Frontal cortex (tissue), 4 donors: ENCODE measurements around the gene CDHR1. TPM values are rescaled to one million over a fixed set of nuclear protein-coding genes. Genes with fewer than 3 reads are reported as not detected.

Source experiments
- DNase-seq, 2 donors: peaks; one replicate each; pipeline ENCODE4 v3.0.0; 2012; ENCODE audit warnings: low spot score in 2 of 2
- FAIRE-seq: peaks from 2 replicates; lab custom pipeline; 2012; peaks lifted over from hg19 to GRCh38; lab: Jason Lieb, UNC
- total RNA-seq: library from RNA; depleted of rRNA; stranded (reverse); fragments of >200 nt; gene quantifications from one replicate; pipeline ENCODE4 v1.2.3, GENCODE V29; 2014
- donor health status: control.
- donor health status: control.
- donor health status: control.

Gene CDHR1
- total RNA-seq, 1 donor from 2014 or later = 1.6 TPM

- FAIRE-seq (no peak), DNase-seq (no peak)
Observed at GRCh38 chr10:84196941-84197340, 2.6 kb downstream of the CDHR1 start.

- DNase-seq (no peak), FAIRE-seq (no peak)
Observed at GRCh38 chr10:84197643-84198042, 3.3 kb downstream of the CDHR1 start.

GRCh38 chr10:84198206-84198915 lies 4.0 kb downstream of the CDHR1 start:
- no peak for FAIRE-seq
- no peak for DNase-seq

GRCh38 chr10:84200537-84201243 lies 6.4 kb downstream of the CDHR1 start:
- no peak for DNase-seq
- FAIRE-seq = no peak

GRCh38 chr10:84201244-84201606 lies 6.9 kb downstream of the CDHR1 start:
- FAIRE-seq (no peak), DNase-seq (no peak)

GRCh38 chr10:84201682-84202081 lies 7.3 kb downstream of the CDHR1 start:
- FAIRE-seq (no peak), DNase-seq (no peak)

- no peak for DNase-seq
- no peak for FAIRE-seq
Observed at GRCh38 chr10:84202349-84202748, 8.0 kb downstream of the CDHR1 start.

GRCh38 chr10:84204122-84204521 lies 9.8 kb downstream of the CDHR1 start:
- FAIRE-seq = no peak

GRCh38 chr10:84204610-84205009 lies 10.3 kb downstream of the CDHR1 start:
- DNase-seq = no peak
- FAIRE-seq = no peak

More at GRCh38 chr10:84204122-84204521, 9.8 kb downstream of the CDHR1 start:
- DNase-seq = no peak

GRCh38 chr10:84205049-84205852 lies 10.9 kb downstream of the CDHR1 start:
- FAIRE-seq (no peak), DNase-seq (peak; percentile 56 to 73)

GRCh38 chr10:84205853-84206525 lies 11.7 kb downstream of the CDHR1 start:
- no peak for FAIRE-seq

GRCh38 chr10:84208023-84208422 lies 13.7 kb downstream of the CDHR1 start:
- DNase-seq = no peak
- no peak for FAIRE-seq

More at GRCh38 chr10:84205853-84206525, 11.7 kb downstream of the CDHR1 start:
- DNase-seq = no peak

GRCh38 chr10:84211566-84211965 lies 17.2 kb downstream of the CDHR1 start:
- DNase-seq = no peak

GRCh38 chr10:84212014-84212413 lies 17.7 kb downstream of the CDHR1 start:
- FAIRE-seq = no peak
- DNase-seq = no peak

More at GRCh38 chr10:84211566-84211965, 17.2 kb downstream of the CDHR1 start:
- FAIRE-seq = no peak

- FAIRE-seq (no peak), DNase-seq (no peak)
Observed at GRCh38 chr10:84213076-84213475, 18.7 kb downstream of the CDHR1 start.

GRCh38 chr10:84214046-84214572 lies 19.8 kb downstream of the CDHR1 start:
- no peak for FAIRE-seq
- DNase-seq = no peak

GRCh38 chr10:84214612-84215235 lies 20.4 kb downstream of the CDHR1 start:
- no peak for DNase-seq
- FAIRE-seq = no peak

GRCh38 chr10:84216834-84217233 lies 22.5 kb downstream of the CDHR1 start:
- FAIRE-seq (no peak), DNase-seq (no peak)

GRCh38 chr10:84217746-84218145 lies 23.4 kb downstream of the CDHR1 start:
- DNase-seq (no peak), FAIRE-seq (no peak)
